OCI-LY1 (cell line): ENCODE data around the gene BLOC1S1.

Experiments used
- H2AFZ ChIP-seq: fragments of 200-600 bp; sonication (generic), shearing (Covaris generic); 2 replicates; pipeline ENCODE4 v1.6.0; 2014; ENCODE audit warnings: antibody characterized with exemption, mild to moderate bottlenecking, low read length
- H3F3A ChIP-seq: fragments of 200-600 bp; sonication (generic), shearing (Covaris generic); 2 replicates; pipeline ENCODE4 v1.6.0; 2014; ENCODE audit warnings: mild to moderate bottlenecking, antibody characterized with exemption, low read length, moderate library complexity; ENCODE audit not compliant: insufficient read depth
- H3K27ac ChIP-seq: fragments of 200-600 bp; sonication (generic); 2 replicates; pipeline ENCODE4 v1.5.1; 2014; ENCODE audit warnings: low read length, mixed run types, mild to moderate bottlenecking, low read depth; ENCODE audit not compliant: poor library complexity, severe bottlenecking
- H3K27me3 ChIP-seq: fragments of 200-600 bp; sonication (generic); 2 replicates; pipeline ENCODE4 v1.6.0; 2014; ENCODE audit warnings: antibody characterized with exemption, mild to moderate bottlenecking, low read length, moderate library complexity; ENCODE audit not compliant: insufficient read depth
- H3K36me3 ChIP-seq: fragments of 200-600 bp; sonication (generic); 2 replicates; pipeline ENCODE4 v1.6.1; 2014; ENCODE audit warnings: mild to moderate bottlenecking, antibody characterized with exemption, low read length, moderate library complexity, mixed read lengths; ENCODE audit not compliant: insufficient read depth
- H3K4me1 ChIP-seq: fragments of 200-600 bp; sonication (generic); 2 replicates; pipeline ENCODE4 v1.5.1; 2014; ENCODE audit warnings: mild to moderate bottlenecking, low read length, moderate library complexity; ENCODE audit not compliant: insufficient read depth, severe bottlenecking
- H3K4me2 ChIP-seq: fragments of 200-600 bp; sonication (generic), shearing (Covaris generic); 2 replicates; pipeline ENCODE4 v1.6.1; 2014; ENCODE audit warnings: low read length
- H3K4me3 ChIP-seq: fragments of 200-600 bp; sonication (generic); 2 replicates; pipeline ENCODE4 v1.5.1; 2014; ENCODE audit warnings: low read length, low read depth, mild to moderate bottlenecking, mixed read lengths; ENCODE audit not compliant: poor library complexity, severe bottlenecking
- H3K79me2 ChIP-seq: fragments of 200-600 bp; shearing (Covaris generic); 2 replicates; pipeline ENCODE4 v1.6.1; 2016; ENCODE audit warnings: mixed run types, low read length, mixed read lengths; ENCODE audit not compliant: insufficient read depth
- H3K9ac ChIP-seq: fragments of 200-600 bp; sonication (generic), shearing (Covaris generic); 2 replicates; pipeline ENCODE4 v1.6.1; 2014; ENCODE audit warnings: mild to moderate bottlenecking, low read length, mixed read lengths
- H3K9me2 ChIP-seq: fragments of 200-600 bp; sonication (generic), shearing (Covaris generic); 2 replicates; pipeline ENCODE4 v1.6.1; 2014; ENCODE audit warnings: low read depth, mild to moderate bottlenecking, low read length, mixed read lengths
- H3K9me3 ChIP-seq: fragments of 200-600 bp; shearing (Covaris generic); 2 replicates; pipeline ENCODE4 v1.6.1; 2014; ENCODE audit warnings: low read length, mixed read lengths
- H4K20me1 ChIP-seq: fragments of 200-600 bp; sonication (generic), shearing (Covaris generic); 2 replicates; pipeline ENCODE4 v1.6.0; 2016; ENCODE audit warnings: mild to moderate bottlenecking, low read length; ENCODE audit not compliant: insufficient read depth
- EZH2 ChIP-seq: fragments of 200-600 bp; sonication (generic), shearing (Covaris generic); IDR thresholded peaks from 2 replicates; pipeline ENCODE4 v1.8.0; 2017; ENCODE audit warnings: borderline replicate concordance, mixed run types, mild to moderate bottlenecking, antibody characterized with exemption, low read length, moderate library complexity, mixed read lengths
- TF ChIP-seq, protein P1 (sequence below): fragments of 200-600 bp; sonication (generic), shearing (Covaris generic); IDR thresholded peaks from 2 replicates; pipeline ENCODE4 v1.5.1; 2017; ENCODE audit warnings: mild to moderate bottlenecking, antibody characterized with exemption, low read length, moderate library complexity, mixed read lengths

The BLOC1S1 gene

GRCh38 chr12:55760663-55761062 lies 44.8 kb downstream of the BLOC1S1 start:
- TF ChIP-seq EZH2: no peak
- TF ChIP-seq, protein P1, sequence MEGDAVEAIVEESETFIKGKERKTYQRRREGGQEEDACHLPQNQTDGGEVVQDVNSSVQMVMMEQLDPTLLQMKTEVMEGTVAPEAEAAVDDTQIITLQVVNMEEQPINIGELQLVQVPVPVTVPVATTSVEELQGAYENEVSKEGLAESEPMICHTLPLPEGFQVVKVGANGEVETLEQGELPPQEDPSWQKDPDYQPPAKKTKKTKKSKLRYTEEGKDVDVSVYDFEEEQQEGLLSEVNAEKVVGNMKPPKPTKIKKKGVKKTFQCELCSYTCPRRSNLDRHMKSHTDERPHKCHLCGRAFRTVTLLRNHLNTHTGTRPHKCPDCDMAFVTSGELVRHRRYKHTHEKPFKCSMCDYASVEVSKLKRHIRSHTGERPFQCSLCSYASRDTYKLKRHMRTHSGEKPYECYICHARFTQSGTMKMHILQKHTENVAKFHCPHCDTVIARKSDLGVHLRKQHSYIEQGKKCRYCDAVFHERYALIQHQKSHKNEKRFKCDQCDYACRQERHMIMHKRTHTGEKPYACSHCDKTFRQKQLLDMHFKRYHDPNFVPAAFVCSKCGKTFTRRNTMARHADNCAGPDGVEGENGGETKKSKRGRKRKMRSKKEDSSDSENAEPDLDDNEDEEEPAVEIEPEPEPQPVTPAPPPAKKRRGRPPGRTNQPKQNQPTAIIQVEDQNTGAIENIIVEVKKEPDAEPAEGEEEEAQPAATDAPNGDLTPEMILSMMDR: no peak
- Histone ChIP-seq H3K79me2 (no peaks in the 10 kb centered on the region), H3K27ac (no peak overlapping the region), H4K20me1 (no peaks in the 10 kb centered on the region), H3K27me3 (no peaks in the 10 kb centered on the region), H3F3A (no peaks in the 10 kb centered on the region), H3K4me3 (no peak overlapping the region), H3K9me2 (no peaks in the 10 kb centered on the region), H3K9ac (no peak overlapping the region), H3K4me2 (no peak overlapping the region), H3K4me1 (no peaks in the 10 kb centered on the region), H3K36me3 (peaks cover 81% of the 10 kb centered on the region), H3K9me3 (no peaks in the 10 kb centered on the region), H2AFZ (no peak overlapping the region)

GRCh38 chr12:55762646-55763045 lies 46.8 kb downstream of the BLOC1S1 start:
- no peak overlapping the region for H3K4me2 ChIP-seq
- H3K9ac ChIP-seq: no peak overlapping the region
- no peaks in the 10 kb centered on the region for H3K9me2 ChIP-seq
- H3K79me2 ChIP-seq: no peaks in the 10 kb centered on the region
- no peaks in the 10 kb centered on the region for H3F3A ChIP-seq
- H3K4me1 ChIP-seq: no peaks in the 10 kb centered on the region
- TF ChIP-seq, protein P1: no peak
- TF ChIP-seq EZH2: no peak
- no peaks in the 10 kb centered on the region for H4K20me1 ChIP-seq
- H3K36me3 ChIP-seq: peaks cover 77% of the 10 kb centered on the region
- no peaks in the 10 kb centered on the region for H3K27me3 ChIP-seq
- H3K27ac ChIP-seq: no peak overlapping the region
- no peak overlapping the region for H2AFZ ChIP-seq
- no peak overlapping the region for H3K4me3 ChIP-seq
- H3K9me3 ChIP-seq: no peaks in the 10 kb centered on the region

DNA sequence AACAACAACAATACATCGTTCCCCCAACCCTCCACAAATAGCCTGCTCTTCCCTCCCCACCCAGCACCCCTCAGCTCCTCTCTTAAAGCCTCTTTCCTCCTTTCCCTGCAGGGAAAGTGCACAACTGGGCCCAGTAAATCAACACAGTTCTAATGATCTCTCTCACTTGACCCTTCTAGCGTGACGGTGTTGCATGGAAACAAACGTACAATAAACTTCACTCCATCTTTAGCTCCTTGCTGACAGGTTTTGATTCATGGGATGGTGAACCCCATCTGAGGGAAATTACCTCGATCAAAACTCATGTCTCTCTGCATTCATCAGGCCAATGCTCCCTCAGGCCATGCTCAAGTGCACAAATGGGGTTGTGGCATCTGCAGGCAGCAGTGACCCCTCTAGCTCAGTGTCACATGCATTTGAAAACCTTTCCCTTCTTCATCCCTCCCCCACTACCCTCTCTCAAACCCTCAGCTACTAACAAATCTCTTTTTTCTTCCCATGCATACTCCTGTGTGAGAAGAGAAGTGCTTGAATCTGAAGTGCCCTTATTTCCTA lies 50.0 kb downstream of the BLOC1S1 start:
- H3F3A ChIP-seq: no peaks in the 10 kb centered on the region
- H3K4me2 ChIP-seq: no peak overlapping the region

More for the DNA sequence above, 50.0 kb downstream of the BLOC1S1 start:
- Histone ChIP-seq H3K4me3 (no peak overlapping the region), H3K27ac (no peak overlapping the region), H3K9ac (no peak overlapping the region), H3K36me3 (peaks cover 63% of the 10 kb centered on the region), H2AFZ (no peak overlapping the region), H3K4me1 (no peaks in the 10 kb centered on the region), H3K9me2 (no peaks in the 10 kb centered on the region), H3K79me2 (no peaks in the 10 kb centered on the region), H3K9me3 (no peaks in the 10 kb centered on the region), H4K20me1 (no peaks in the 10 kb centered on the region), H3K27me3 (no peaks in the 10 kb centered on the region)
- TF ChIP-seq, protein P1: no peak
- TF ChIP-seq EZH2: no peak
